Loucy (cell line): ENCODE measurements around the gene TNS3.
"Not testable (repeated sequence)": the region's sequence is repeated elsewhere in the genome, so short reads cannot be mapped to it uniquely, and the experiment has no call there.

Experiments
- CTCF ChIP-seq: fragments of 200-600 bp; sonication (generic); conservative IDR thresholded peaks from 2 replicates; pipeline ENCODE4 v1.5.1; 2014; ENCODE audit warnings: mild to moderate bottlenecking, antibody characterized with exemption, low read length
- EZH2phosphoT487 ChIP-seq: fragments of 200-600 bp; IDR thresholded peaks from 2 replicates; pipeline ENCODE4 v1.6.1; 2018; ENCODE audit warnings: antibody characterized with exemption, mild to moderate bottlenecking, moderate library complexity, borderline replicate concordance

GRCh38 chr7:47262160-47262559, 319.8 kb downstream of the TNS3 start:
- TF ChIP-seq CTCF, EZH2phosphoT487: not testable (repeated sequence)
